Astrocyte (in vitro differentiated cells and primary cell): ENCODE data around the gene ZFTA.

Experiments
- EZH2 ChIP-seq: IDR thresholded peaks from 2 replicates; pipeline ENCODE4 v1.6.1; 2012; ENCODE audit warnings: mild to moderate bottlenecking, low read length, inconsistent platforms; ENCODE audit not compliant: insufficient read depth
- TF ChIP-seq, protein P1 (sequence below): IDR thresholded peaks from 2 replicates; pipeline ENCODE4 v1.5.1; 2011; ENCODE audit warnings: low read depth, mild to moderate bottlenecking, inconsistent platforms, low read length, moderate library complexity; ENCODE audit not compliant: insufficient read depth

DNA sequence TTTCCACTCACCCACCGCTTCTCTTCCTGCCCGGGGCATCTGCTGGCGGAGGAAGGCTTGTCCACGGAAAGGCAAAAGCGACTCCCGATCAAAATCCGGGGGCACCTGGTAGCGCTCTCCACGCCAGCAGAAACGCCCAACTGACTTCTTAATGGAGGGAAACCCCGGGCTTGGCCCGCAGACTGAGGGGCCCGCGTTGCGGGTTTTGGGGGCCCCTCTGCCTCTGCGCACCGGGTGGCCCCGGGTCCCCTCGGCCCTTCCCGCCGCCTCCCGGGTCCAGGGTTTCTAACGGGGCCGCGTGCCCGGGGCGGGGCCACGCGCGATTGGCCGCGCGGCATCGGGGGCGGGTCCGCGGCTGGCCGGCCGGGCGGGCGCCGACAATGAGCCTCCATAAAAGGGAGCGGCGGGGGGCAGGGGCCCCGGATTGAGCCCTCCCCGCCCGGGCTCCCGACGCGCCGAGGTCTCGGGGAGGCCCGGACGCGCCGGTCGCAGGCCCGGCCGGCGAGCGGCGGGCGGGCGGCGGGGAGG, 44.5 kb upstream of the ZFTA start, which contains the start of gene SPINDOC:
- TF ChIP-seq, protein P1, sequence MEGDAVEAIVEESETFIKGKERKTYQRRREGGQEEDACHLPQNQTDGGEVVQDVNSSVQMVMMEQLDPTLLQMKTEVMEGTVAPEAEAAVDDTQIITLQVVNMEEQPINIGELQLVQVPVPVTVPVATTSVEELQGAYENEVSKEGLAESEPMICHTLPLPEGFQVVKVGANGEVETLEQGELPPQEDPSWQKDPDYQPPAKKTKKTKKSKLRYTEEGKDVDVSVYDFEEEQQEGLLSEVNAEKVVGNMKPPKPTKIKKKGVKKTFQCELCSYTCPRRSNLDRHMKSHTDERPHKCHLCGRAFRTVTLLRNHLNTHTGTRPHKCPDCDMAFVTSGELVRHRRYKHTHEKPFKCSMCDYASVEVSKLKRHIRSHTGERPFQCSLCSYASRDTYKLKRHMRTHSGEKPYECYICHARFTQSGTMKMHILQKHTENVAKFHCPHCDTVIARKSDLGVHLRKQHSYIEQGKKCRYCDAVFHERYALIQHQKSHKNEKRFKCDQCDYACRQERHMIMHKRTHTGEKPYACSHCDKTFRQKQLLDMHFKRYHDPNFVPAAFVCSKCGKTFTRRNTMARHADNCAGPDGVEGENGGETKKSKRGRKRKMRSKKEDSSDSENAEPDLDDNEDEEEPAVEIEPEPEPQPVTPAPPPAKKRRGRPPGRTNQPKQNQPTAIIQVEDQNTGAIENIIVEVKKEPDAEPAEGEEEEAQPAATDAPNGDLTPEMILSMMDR, result no peak
- no peak for TF ChIP-seq EZH2
